ENCODE data around the gene DOCK9.

DOCK9 gene

GRCh38 chr13:98977568-98978265 is at the start of gene DOCK9:
Gene DOCK9, minus strand, starts transcription at chr13:98978064. Its CDS starts 155 bp downstream, at chr13:98977909.
- no peak for DNase-seq (ENCODE audit: low read depth in 2 of 2)

GRCh38 chr13:99027260-99027659 is 49.4 kb upstream of the DOCK9 start:
- no peak for DNase-seq (ENCODE audit: low read depth in 2 of 2)

GRCh38 chr13:99022941-99023340 is 45.1 kb upstream of the DOCK9 start:
- DNase-seq (ENCODE audit: low read depth in 2 of 2): no peak

GRCh38 chr13:99018418-99019180 is 40.7 kb upstream of the DOCK9 start:
- no peak for DNase-seq (ENCODE audit: low read depth in 2 of 2)

GRCh38 chr13:99015606-99016490 is 38.0 kb upstream of the DOCK9 start:
- no peak for DNase-seq (ENCODE audit: low read depth in 2 of 2)

GRCh38 chr13:99014522-99014921 is 36.7 kb upstream of the DOCK9 start:
- no peak for DNase-seq (ENCODE audit: low read depth in 2 of 2)

- no peak for DNase-seq (ENCODE audit: low read depth in 2 of 2)
Measured at GRCh38 chr13:99013951-99014350, 36.1 kb upstream of the DOCK9 start.

GRCh38 chr13:99012539-99012938 is 34.7 kb upstream of the DOCK9 start:
- DNase-seq (ENCODE audit: low read depth in 2 of 2): no peak

- no peak for DNase-seq (ENCODE audit: low read depth in 2 of 2)
Measured at GRCh38 chr13:99009987-99010551, 32.2 kb upstream of the DOCK9 start.

GRCh38 chr13:99008577-99008976 is 30.7 kb upstream of the DOCK9 start:
- no peak for DNase-seq (ENCODE audit: low read depth in 2 of 2)

- no peak for DNase-seq (ENCODE audit: low read depth in 2 of 2)
Measured at GRCh38 chr13:99007414-99007986, 29.6 kb upstream of the DOCK9 start.

GRCh38 chr13:99005609-99006008 is 27.7 kb upstream of the DOCK9 start:
- no peak for DNase-seq (ENCODE audit: low read depth in 2 of 2)

- DNase-seq (ENCODE audit: low read depth in 2 of 2): no peak
Measured at GRCh38 chr13:99004978-99005377, 27.1 kb upstream of the DOCK9 start.

GRCh38 chr13:99003851-99004471 is 26.1 kb upstream of the DOCK9 start:
- DNase-seq (ENCODE audit: low read depth in 2 of 2): no peak

- DNase-seq (ENCODE audit: low read depth in 2 of 2): no peak
Measured at GRCh38 chr13:99003186-99003585, 25.3 kb upstream of the DOCK9 start.

GRCh38 chr13:99002172-99002710 is 24.4 kb upstream of the DOCK9 start:
- DNase-seq (ENCODE audit: low read depth in 2 of 2): no peak

GRCh38 chr13:99000137-99000536 is 22.3 kb upstream of the DOCK9 start:
- DNase-seq (ENCODE audit: low read depth in 2 of 2): no peak

GRCh38 chr13:98999639-98999952 is 21.7 kb upstream of the DOCK9 start:
- no peak for DNase-seq (ENCODE audit: low read depth in 2 of 2)

- no peak for DNase-seq (ENCODE audit: low read depth in 2 of 2)
Measured at GRCh38 chr13:98998831-98999638, 21.2 kb upstream of the DOCK9 start.
